Right atrium auricular region (tissue), 2 donors: ENCODE measurements around the gene EIF3B. TPM values are rescaled to one million over a fixed set of nuclear protein-coding genes. Genes with fewer than 3 reads are reported as not detected.
A peak's percentile ranks its signal among the peaks of the same experiment; 100 is the strongest.
"Not testable (repeated sequence)": the region's sequence is repeated elsewhere in the genome, so short reads cannot be mapped to it uniquely, and the experiment has no call there.

Experiments
- DNase-seq: peaks from one replicate; pipeline ENCODE4 v3.0.0-alpha.2; 2019; ENCODE audit warnings: low spot score
- H3K27ac ChIP-seq, 2 donors: fragments of 200-600 bp; sonication (generic); 1 replicate in 1 of 2; 2 replicates in 1 of 2; pipeline ENCODE4 v1.5.1; 2016 to 2019
- H3K27me3 ChIP-seq, 2 donors: fragments of 200-600 bp; sonication (generic); one replicate each; pipeline versions ENCODE4 v1.5.1 to v1.6.0; 2017 to 2019
- H3K36me3 ChIP-seq: fragments of 200-600 bp; sonication (generic); one replicate; pipeline ENCODE4 v1.5.1; 2016
- H3K4me1 ChIP-seq, 2 donors: fragments of 200-600 bp; sonication (generic); one replicate each; pipeline versions ENCODE4 v1.5.1 to v1.6.0; 2017 to 2019
- H3K4me3 ChIP-seq, 2 donors: fragments of 200-600 bp; sonication (generic); 1 replicate in 1 of 2; 2 replicates in 1 of 2; pipeline ENCODE4 v1.5.1; 2017 to 2019; ENCODE audit warnings: mild to moderate bottlenecking in 1 of 2, moderate library complexity in 1 of 2
- H3K9me3 ChIP-seq, 2 donors: fragments of 200-600 bp; sonication (generic); one replicate each; pipeline ENCODE4 v1.5.1; 2019
- CTCF ChIP-seq, 2 donors: fragments of 200-600 bp; sonication (generic); IDR thresholded peaks; one replicate each; pipeline ENCODE4 v1.5.1; 2019; ENCODE audit warnings: antibody characterized with exemption in 2 of 2
- total RNA-seq, 2 donors: library from RNA; depleted of rRNA; stranded (reverse); fragments of >200 nt; gene quantifications; one replicate each; pipeline ENCODE4 v1.1.0, GENCODE V29; 2016

EIF3B gene
- total RNA-seq, 2 donors from 2014 or later: 51.4 to 66.9 TPM

- peaks cover 0 to 25% of the 10 kb centered on the region in 2 donors for H3K4me1 ChIP-seq
- no peaks in the 10 kb centered on the region for H3K9me3 ChIP-seq
- DNase-seq: no peak
- H3K27ac ChIP-seq: no peak overlapping the region
- H3K36me3 ChIP-seq: no peaks in the 10 kb centered on the region
- TF ChIP-seq CTCF (IDR thresholded peaks at IDR 0.05): no peak
- no peak overlapping the region for H3K4me3 ChIP-seq
- H3K27me3 ChIP-seq: no peaks in the 10 kb centered on the region
Observed at GRCh38 chr7:2416063-2416462, 61.4 kb downstream of the EIF3B start.

GRCh38 chr7:2416650-2417049 lies 62.0 kb downstream of the EIF3B start:
- Histone ChIP-seq H3K27me3 (no peaks in the 10 kb centered on the region), H3K4me1 (peaks cover 0 to 20% of the 10 kb centered on the region in 2 donors), H3K27ac (no peak overlapping the region), H3K36me3 (no peaks in the 10 kb centered on the region), H3K4me3 (no peak overlapping the region), H3K9me3 (no peaks in the 10 kb centered on the region)
- no peak for TF ChIP-seq CTCF (IDR thresholded peaks at IDR 0.05)
- DNase-seq: no peak

- not testable (repeated sequence) for H3K4me3 ChIP-seq, H3K27ac ChIP-seq, DNase-seq
Observed at GRCh38 chr7:2417178-2417577, 62.6 kb downstream of the EIF3B start.

GRCh38 chr7:2417981-2418481 lies 63.4 kb downstream of the EIF3B start:
- peak; percentile 69 for DNase-seq
- Histone ChIP-seq H3K9me3 (no peaks in the 10 kb centered on the region), H3K27me3 (no peaks in the 10 kb centered on the region), H3K36me3 (no peaks in the 10 kb centered on the region), H3K4me1 (peaks cover 0 to 6% of the 10 kb centered on the region in 2 donors), H3K27ac (no peak overlapping the region), H3K4me3 (no peak overlapping the region)
- TF ChIP-seq CTCF (IDR thresholded peaks at IDR 0.05): no peak

More at GRCh38 chr7:2417178-2417577, 62.6 kb downstream of the EIF3B start:
- not testable (repeated sequence) for H3K27me3 ChIP-seq, H3K36me3 ChIP-seq, H3K9me3 ChIP-seq
- H3K4me1 ChIP-seq: peaks cover 0 to 15% of the 10 kb centered on the region in 2 donors

- H3K27me3 ChIP-seq: no peaks in the 10 kb centered on the region
- H3K4me1 ChIP-seq: no peaks in the 10 kb centered on the region
- H3K9me3 ChIP-seq: no peaks in the 10 kb centered on the region
- no peaks in the 10 kb centered on the region for H3K36me3 ChIP-seq
- DNase-seq: no peak
- no peak overlapping the region for H3K4me3 ChIP-seq
- no peak overlapping the region for H3K27ac ChIP-seq
- TF ChIP-seq CTCF (IDR thresholded peaks at IDR 0.05): no peak
Observed at GRCh38 chr7:2420216-2420933, 65.7 kb downstream of the EIF3B start.

GRCh38 chr7:2421943-2422310 lies 67.3 kb downstream of the EIF3B start:
- Histone ChIP-seq H3K4me3 (no peak overlapping the region), H3K36me3 (no peaks in the 10 kb centered on the region), H3K27ac (no peak overlapping the region), H3K9me3 (no peaks in the 10 kb centered on the region), H3K27me3 (no peaks in the 10 kb centered on the region), H3K4me1 (no peaks in the 10 kb centered on the region)
- DNase-seq: no peak
- TF ChIP-seq CTCF (IDR thresholded peaks at IDR 0.05): no peak
